IPS-18a (cell line): ENCODE data around the gene SLC34A1.
"Not testable (repeated sequence)": the region's sequence is repeated elsewhere in the genome, so short reads cannot be mapped to it uniquely, and the experiment has no call there.

Experiments used
- H3K27ac ChIP-seq: one replicate; pipeline ENCODE4 v1.5.1; 2013; ENCODE audit warnings: low read length
- H3K27me3 ChIP-seq: one replicate; pipeline ENCODE4 v1.6.1; 2013; ENCODE audit warnings: mild to moderate bottlenecking, low read length; ENCODE audit not compliant: control insufficient read depth, insufficient read depth
- H3K36me3 ChIP-seq: one replicate; pipeline ENCODE4 v1.6.1; 2013; ENCODE audit warnings: low read depth, low read length; ENCODE audit not compliant: control insufficient read depth
- H3K4me1 ChIP-seq: one replicate; pipeline ENCODE4 v1.6.1; 2013; ENCODE audit warnings: low read depth, low read length; ENCODE audit not compliant: control insufficient read depth
- H3K4me3 ChIP-seq: one replicate; pipeline ENCODE4 v1.5.1; 2013; ENCODE audit warnings: low read length
- H3K9ac ChIP-seq: one replicate; pipeline ENCODE4 v1.6.1; 2013; ENCODE audit warnings: mild to moderate bottlenecking, low read length, moderate library complexity
- H3K9me3 ChIP-seq: one replicate; pipeline ENCODE4 v1.6.1; 2013; ENCODE audit warnings: low read depth, low read length; ENCODE audit not compliant: control insufficient read depth

SLC34A1 gene

GRCh38 chr5:177384134-177384533 is at the start of gene SLC34A1:
SLC34A1 (plus strand) TSS chr5:177384434; CDS start chr5:177385742, 1,308 bp downstream.
- Histone ChIP-seq H3K9me3 (no peaks in the 10 kb centered on the region), H3K4me3 (no peak within 1 kb of the TSS), H3K36me3 (no peaks in the 10 kb centered on the region), H3K4me1 (no peaks in the 10 kb centered on the region), H3K27ac (no peak within 1 kb of the TSS), H3K27me3 (peaks cover 5% of the 10 kb centered on the region), H3K9ac (no peak within 1 kb of the TSS)

DNA sequence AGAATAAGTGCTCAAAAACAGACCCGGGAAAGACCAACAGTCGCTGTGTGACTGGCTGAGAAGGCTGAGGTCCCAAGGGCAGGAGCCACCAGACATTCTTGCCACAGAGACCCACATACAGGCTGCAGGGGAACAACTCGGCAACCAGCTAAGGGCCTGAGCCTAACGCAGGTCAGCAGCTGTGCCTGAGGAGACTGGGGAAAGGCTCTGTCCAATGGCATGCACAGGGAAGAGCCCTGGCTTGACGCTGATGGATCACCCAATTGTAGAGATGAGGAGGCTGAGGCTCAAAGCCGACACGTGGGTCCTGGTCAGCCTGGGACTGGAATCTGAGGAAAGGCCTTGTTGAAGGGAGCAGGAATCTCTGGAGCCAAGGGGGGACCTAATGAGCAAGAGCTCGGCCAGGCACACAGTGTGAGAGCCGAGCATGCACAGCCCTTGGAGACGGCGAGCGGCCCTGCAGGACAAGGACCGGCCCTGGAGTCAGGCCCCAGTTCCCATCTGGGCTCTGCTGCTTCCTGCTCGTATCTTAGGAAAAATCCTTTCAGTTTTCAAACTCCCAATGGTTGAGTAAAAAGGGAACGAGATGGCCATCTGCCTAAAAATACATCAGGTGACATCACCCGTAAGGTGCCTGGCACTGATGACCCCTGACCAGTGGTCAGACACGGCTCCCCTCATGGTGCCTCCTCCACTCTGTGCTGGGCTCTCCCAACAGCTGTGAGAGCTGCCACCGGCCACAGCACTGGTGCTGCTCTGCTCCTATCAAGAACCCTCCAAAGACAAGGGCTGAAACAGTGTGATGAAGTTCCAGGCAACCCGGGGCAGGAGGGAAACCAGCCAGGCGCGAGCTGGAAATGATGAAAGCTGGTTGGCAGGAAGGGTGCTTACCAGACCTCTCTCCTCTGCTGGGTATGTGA is 49.2 kb upstream of the SLC34A1 start:
- no peak overlapping the region for H3K27ac ChIP-seq
- H3K4me3 ChIP-seq = no peak overlapping the region
- H3K9me3 ChIP-seq = no peaks in the 10 kb centered on the region
- H3K9ac ChIP-seq = no peak overlapping the region
- H3K36me3 ChIP-seq = peaks cover 43% of the 10 kb centered on the region
- H3K4me1 ChIP-seq = no peaks in the 10 kb centered on the region
- no peaks in the 10 kb centered on the region for H3K27me3 ChIP-seq

GRCh38 chr5:177335701-177336065 is 48.6 kb upstream of the SLC34A1 start:
- Histone ChIP-seq H3K27ac (no peak overlapping the region), H3K9me3 (no peaks in the 10 kb centered on the region), H3K4me3 (no peak overlapping the region), H3K27me3 (no peaks in the 10 kb centered on the region), H3K4me1 (no peaks in the 10 kb centered on the region), H3K36me3 (peaks cover 43% of the 10 kb centered on the region), H3K9ac (no peak overlapping the region)

DNA sequence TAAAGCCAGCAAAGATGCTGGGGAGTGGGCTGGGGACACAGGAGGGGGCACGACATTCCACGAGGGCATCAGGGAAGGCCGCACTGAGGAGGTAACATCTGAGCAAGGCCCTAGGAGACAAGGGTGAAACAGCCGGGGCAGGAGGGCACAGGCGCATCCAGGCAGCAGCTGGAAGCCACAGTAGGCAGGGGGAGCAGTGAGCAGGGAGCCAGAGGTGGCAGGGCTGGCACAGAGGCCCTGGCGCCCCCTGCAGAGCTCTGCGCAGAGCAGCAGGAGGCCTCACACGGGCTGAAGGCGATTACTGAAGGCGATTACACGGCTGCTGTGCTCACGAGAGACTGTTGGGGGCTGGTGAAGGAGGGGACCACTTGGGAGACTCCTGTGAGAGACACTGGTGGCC is 48.1 kb upstream of the SLC34A1 start:
- H3K4me3 ChIP-seq = no peak overlapping the region
- H3K9ac ChIP-seq = no peak overlapping the region
- no peaks in the 10 kb centered on the region for H3K4me1 ChIP-seq
- no peak overlapping the region for H3K27ac ChIP-seq
- H3K9me3 ChIP-seq = no peaks in the 10 kb centered on the region
- H3K36me3 ChIP-seq = peaks cover 43% of the 10 kb centered on the region
- H3K27me3 ChIP-seq = no peaks in the 10 kb centered on the region

DNA sequence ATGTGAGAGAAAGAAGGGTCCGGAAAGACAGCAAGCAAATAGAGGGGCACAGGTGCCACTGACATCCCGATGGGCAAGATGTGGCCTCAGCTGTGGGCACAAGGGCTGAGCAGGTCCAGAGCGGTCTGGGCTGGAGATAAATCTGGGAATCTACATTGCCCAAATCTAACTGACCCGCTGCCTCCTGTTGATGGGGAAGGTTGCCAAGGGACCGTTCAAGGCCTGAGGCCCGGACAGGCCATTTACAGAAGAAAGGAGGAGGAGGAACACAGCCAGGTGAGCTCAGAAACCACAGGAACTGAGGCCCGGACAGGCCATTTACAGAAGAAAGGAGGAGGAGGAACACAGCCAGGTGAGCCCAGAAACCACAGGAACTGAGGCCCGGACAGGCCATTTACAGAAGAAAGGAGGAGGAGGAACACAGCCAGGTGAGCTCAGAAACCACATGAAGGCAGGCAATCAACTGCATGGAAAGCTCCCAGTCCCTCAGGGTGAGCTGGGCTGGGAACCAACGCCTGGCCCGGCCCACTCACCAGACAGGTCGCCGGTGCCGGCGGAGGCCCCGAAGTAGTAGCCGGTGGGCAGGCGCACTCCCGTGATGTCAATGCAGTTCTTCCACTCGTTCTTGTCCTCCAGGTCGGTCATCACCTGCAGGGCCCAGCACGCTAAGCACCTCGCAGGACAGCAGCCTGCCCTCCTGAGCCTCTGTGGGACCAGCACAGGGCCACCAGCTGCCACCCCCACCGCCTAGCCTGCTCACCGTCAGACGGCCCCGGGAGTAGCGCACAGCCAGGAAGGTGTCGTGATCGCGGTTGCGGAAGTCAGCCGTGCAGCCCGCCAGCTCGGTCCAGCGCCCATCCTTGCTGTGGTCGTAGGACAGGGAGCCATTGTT is 47.4 kb upstream of the SLC34A1 start:
- Histone ChIP-seq H3K36me3 (peaks cover 47% of the 10 kb centered on the region), H3K27me3 (no peaks in the 10 kb centered on the region), H3K9ac (no peak overlapping the region), H3K4me1 (no peaks in the 10 kb centered on the region), H3K27ac (no peak overlapping the region), H3K4me3 (no peak overlapping the region), H3K9me3 (no peaks in the 10 kb centered on the region)

- peaks cover 47% of the 10 kb centered on the region for H3K36me3 ChIP-seq
- no peak overlapping the region for H3K27ac ChIP-seq
- H3K27me3 ChIP-seq = no peaks in the 10 kb centered on the region
- no peaks in the 10 kb centered on the region for H3K4me1 ChIP-seq
- H3K4me3 ChIP-seq = no peak overlapping the region
- no peaks in the 10 kb centered on the region for H3K9me3 ChIP-seq
- no peak overlapping the region for H3K9ac ChIP-seq
Measured at GRCh38 chr5:177338251-177339106, 45.8 kb upstream of the SLC34A1 start.

GRCh38 chr5:177339107-177339638 is 45.1 kb upstream of the SLC34A1 start:
- peaks cover 40% of the 10 kb centered on the region for H3K36me3 ChIP-seq
- H3K9me3 ChIP-seq = no peaks in the 10 kb centered on the region
- no peaks in the 10 kb centered on the region for H3K27me3 ChIP-seq
- no peak overlapping the region for H3K9ac ChIP-seq
- no peaks in the 10 kb centered on the region for H3K4me1 ChIP-seq
- no peak overlapping the region for H3K4me3 ChIP-seq
- H3K27ac ChIP-seq = no peak overlapping the region

GRCh38 chr5:177343000-177343399 is 41.2 kb upstream of the SLC34A1 start:
- H3K9me3 ChIP-seq, H3K9ac ChIP-seq, H3K27me3 ChIP-seq, H3K4me3 ChIP-seq, H3K4me1 ChIP-seq, H3K27ac ChIP-seq: not testable (repeated sequence)
- H3K36me3 ChIP-seq = peaks cover 12% of the 10 kb centered on the region

DNA sequence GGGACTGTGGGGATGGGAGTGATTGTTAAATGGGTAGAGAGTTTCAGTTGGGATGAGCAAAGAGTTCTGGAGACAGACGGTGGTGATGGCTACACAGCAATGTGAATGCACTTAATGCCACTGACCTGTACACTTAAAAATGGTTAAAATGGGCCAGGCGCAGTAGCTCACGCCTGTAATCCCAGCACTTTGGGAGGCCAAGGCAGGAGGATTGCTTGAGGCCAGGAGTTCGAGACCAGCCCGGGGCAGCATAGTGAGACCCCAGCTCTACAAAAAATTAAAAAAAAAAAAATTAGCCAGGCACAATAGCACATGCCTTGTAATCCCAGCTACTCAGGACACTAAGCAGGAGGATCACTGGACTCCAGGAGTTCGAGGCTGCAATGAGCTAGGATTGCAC is 40.5 kb upstream of the SLC34A1 start:
- no peak overlapping the region for H3K4me3 ChIP-seq
- no peaks in the 10 kb centered on the region for H3K4me1 ChIP-seq
- H3K9me3 ChIP-seq = no peaks in the 10 kb centered on the region
- H3K36me3 ChIP-seq = peaks cover 12% of the 10 kb centered on the region
- no peaks in the 10 kb centered on the region for H3K27me3 ChIP-seq
- no peak overlapping the region for H3K27ac ChIP-seq
- no peak overlapping the region for H3K9ac ChIP-seq

- H3K4me3 ChIP-seq = no peak overlapping the region
- H3K9ac ChIP-seq = no peak overlapping the region
- peaks cover 12% of the 10 kb centered on the region for H3K36me3 ChIP-seq
- H3K27me3 ChIP-seq = no peaks in the 10 kb centered on the region
- H3K27ac ChIP-seq = no peak overlapping the region
- no peaks in the 10 kb centered on the region for H3K4me1 ChIP-seq
- no peaks in the 10 kb centered on the region for H3K9me3 ChIP-seq
Measured at GRCh38 chr5:177344891-177345290, 39.3 kb upstream of the SLC34A1 start.

GRCh38 chr5:177346820-177347219 is 37.4 kb upstream of the SLC34A1 start:
- H3K9ac ChIP-seq = no peak overlapping the region
- peaks cover 8% of the 10 kb centered on the region for H3K36me3 ChIP-seq
- H3K4me3 ChIP-seq = no peak overlapping the region
- peaks cover 4% of the 10 kb centered on the region for H3K4me1 ChIP-seq
- no peak overlapping the region for H3K27ac ChIP-seq
- no peaks in the 10 kb centered on the region for H3K27me3 ChIP-seq
- no peaks in the 10 kb centered on the region for H3K9me3 ChIP-seq
